Left colon (tissue), 2 donors: Measurements from ENCODE around the gene NFKBIL1. TPM values are rescaled to one million over a fixed set of nuclear protein-coding genes. Genes with fewer than 3 reads are reported as not detected.
"Not testable (repeated sequence)": the region's sequence is repeated elsewhere in the genome, so short reads cannot be mapped to it uniquely, and the experiment has no call there.

Source experiments
- ATAC-seq: fragments of 200-7000 bp; cut with Tn5 transposase; one replicate; pipeline ENCODE4 v1.9.1; 2020; ENCODE audit warnings: mild to moderate bottlenecking, moderate library complexity
- DNase-seq, 2 donors: peaks; one replicate each; pipeline ENCODE4 v3.0.0-alpha.2; 2020
- intact Hi-C, 2 donors: fragments of 100-400 bp; cut with DNase I in 1 of 2; cut with micrococcal nuclease in 1 of 2; formaldehyde crosslinking; loops; one replicate each; pipeline versions ENCODE4 v1.11.2 to v1.14.0; 2022; cut with DNase I, micrococcal nuclease
- total RNA-seq, 2 donors: library from RNA; stranded (reverse); fragmentation: NEBNext Ultra II Directional; extraction: Animal tissue kit (Norgen Biotek cat#: 25700); gene quantifications; one replicate each; pipeline ENCODE4 v1.2.1, GENCODE V29; 2021
- donor health status: DM: no; HTN: no; CAD: no.
- donor health status: DM: yes; HTN: yes; CAD: no.

NFKBIL1 gene
- total RNA-seq, 2 donors from 2014 or later = 14.4 to 18.0 TPM

- DNase-seq (no peak), ATAC-seq (no peak)
- intact Hi-C loops = no loop called here
Observed at GRCh38 chr6:31576897-31577578, 29.6 kb downstream of the NFKBIL1 start.

GRCh38 chr6:31577579-31577966 is 30.2 kb downstream of the NFKBIL1 start:
- DNase-seq (no peak), ATAC-seq (no peak)
- intact Hi-C loops = no loop called here

- ATAC-seq (no peak), DNase-seq (no peak)
- intact Hi-C loops = no loop called here
Observed at GRCh38 chr6:31578184-31579118, 31.0 kb downstream of the NFKBIL1 start.

GRCh38 chr6:31579119-31579505 is 31.7 kb downstream of the NFKBIL1 start:
- intact Hi-C loops = no loop called here
- DNase-seq (no peak), ATAC-seq (no peak)

- intact Hi-C loops = no loop called here
- ATAC-seq (no peak), DNase-seq (no peak)
Observed at GRCh38 chr6:31579546-31580437, 32.4 kb downstream of the NFKBIL1 start.

- DNase-seq (no peak), ATAC-seq (no peak)
- intact Hi-C loops = no loop called here
Observed at GRCh38 chr6:31580438-31580740, 33.0 kb downstream of the NFKBIL1 start.

GRCh38 chr6:31580807-31581433 is 33.5 kb downstream of the NFKBIL1 start:
- ATAC-seq = peak; percentile 96
- intact Hi-C loops = no loop called here
- peak; percentile 72 to 91 for DNase-seq

GRCh38 chr6:31581434-31582229 is 34.2 kb downstream of the NFKBIL1 start:
- DNase-seq (no peak), ATAC-seq (peak; percentile 35)
- intact Hi-C loops = no loop called here

- ATAC-seq (no peak), DNase-seq (no peak)
- intact Hi-C loops = no loop called here
Observed at GRCh38 chr6:31582230-31582643, 34.8 kb downstream of the NFKBIL1 start, which contains the start of gene LTB. Gene LTB (minus strand): TSS chr6:31582424. CDS start chr6:31582417, 7 bp downstream.

- ATAC-seq = no peak
- intact Hi-C loops = no loop called here
Observed at GRCh38 chr6:31585491-31585890, 38.1 kb downstream of the NFKBIL1 start.

GRCh38 chr6:31586008-31586407 is 38.6 kb downstream of the NFKBIL1 start, which contains the start of gene LST1:
Gene LST1 (plus strand): TSS chr6:31586277. CDS start chr6:31587300, 1,023 bp downstream.
- ATAC-seq (no peak), DNase-seq (no peak)
- intact Hi-C loops = no loop called here

More at GRCh38 chr6:31585491-31585890, 38.1 kb downstream of the NFKBIL1 start:
- DNase-seq = no peak

GRCh38 chr6:31586599-31587281 is 39.3 kb downstream of the NFKBIL1 start:
- intact Hi-C loops = no loop called here
- no peak for DNase-seq
- no peak for ATAC-seq

- intact Hi-C loops = no loop called here
- ATAC-seq (no peak), DNase-seq (no peak)
Observed at GRCh38 chr6:31587791-31588777, 40.7 kb downstream of the NFKBIL1 start.

GRCh38 chr6:31588871-31589650 is 41.7 kb downstream of the NFKBIL1 start:
- intact Hi-C loops = no loop called here
- DNase-seq (no peak), ATAC-seq (no peak)

- ATAC-seq, intact Hi-C loops, DNase-seq: not testable (repeated sequence)
Observed at GRCh38 chr6:31590691-31591090, 43.3 kb downstream of the NFKBIL1 start.
